ENCODE results near the gene EEIG1.

DNA sequence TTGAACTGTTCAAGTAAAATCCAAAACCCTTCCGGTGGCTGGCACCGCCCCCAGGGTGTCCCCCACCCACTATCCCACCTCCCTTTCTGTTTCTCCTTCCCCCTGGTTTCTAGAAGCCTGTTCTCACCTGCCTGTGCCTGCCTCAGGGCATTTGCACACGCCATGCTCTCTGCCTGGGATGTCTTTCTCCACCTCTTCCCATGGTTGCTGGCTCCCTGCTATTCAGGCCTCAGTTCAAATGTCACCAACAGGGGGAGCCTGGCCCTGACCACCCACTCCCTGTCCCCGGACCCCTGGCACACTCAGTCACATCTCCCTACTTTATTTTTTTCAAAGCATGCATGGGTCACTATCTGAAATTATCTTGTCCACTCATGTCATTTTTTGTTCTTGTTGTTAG, 39.9 kb upstream of the EEIG1 start:
- TF ChIP-seq CTCF (optimal IDR thresholded peaks at IDR 0.05 in 1 of 3, IDR thresholded peaks at IDR 0.05 in 1 of 3, conservative IDR thresholded peaks at IDR 0.05 in 1 of 3; ENCODE audit: extremely low read depth in 1 of 3, insufficient read depth in 2 of 3, low read length in 3 of 3): peak; percentile 17 to 47 (median 31)
- no peak for TF ChIP-seq EZH2 (IDR thresholded peaks at IDR 0.05; ENCODE audit: low read length)
